ENCODE measurements around the gene SMPDL3B.

The SMPDL3B gene

GRCh38 chr1:27894521-27894920 lies 40.3 kb upstream of the SMPDL3B start:
- Histone ChIP-seq H3K9me3 (ENCODE audit: control insufficient read depth, insufficient read depth, low read depth, low read length) (no peaks in the 10 kb centered on the region), H3K36me3 (ENCODE audit: control insufficient read depth in 2 of 2, insufficient read depth in 1 of 2, low read length in 2 of 2) (peaks cover 55 to 91% of the 10 kb centered on the region in 2 experiments), H3K4me1 (ENCODE audit: control insufficient read depth, insufficient read depth, low read length) (no peaks in the 10 kb centered on the region), H3K4me3 (ENCODE audit: low read depth, low read length) (no peak overlapping the region), H3K27ac (ENCODE audit: extremely low read depth, low read depth, low read length) (no peak overlapping the region)
- TF ChIP-seq SETDB1 (IDR thresholded peaks at IDR 0.05; ENCODE audit: insufficient read length, low read length): no peak
- TF ChIP-seq ZNF26 (tag by site-specific recombination; IDR thresholded peaks at IDR 0.05): no peak
- TF ChIP-seq ZNF585B (tag by site-specific recombination; IDR thresholded peaks at IDR 0.05): no peak
- no peak for TF ChIP-seq ZFP69B (tag by site-specific recombination; IDR thresholded peaks at IDR 0.05)
- no peak for TF ChIP-seq PRDM6 (tag by site-specific recombination; IDR thresholded peaks at IDR 0.05)
- TF ChIP-seq ZSCAN23 (tag by site-specific recombination; IDR thresholded peaks at IDR 0.05): no peak
- no peak for TF ChIP-seq ZSCAN30 (tag by site-specific recombination; IDR thresholded peaks at IDR 0.05)
- no peak for TF ChIP-seq ZNF24 (tag by site-specific recombination; IDR thresholded peaks at IDR 0.05)
- no peak for TF ChIP-seq ZNF148 (tag by site-specific recombination; IDR thresholded peaks at IDR 0.05; ENCODE audit: borderline replicate concordance)
- TF ChIP-seq ZNF776 (tag by site-specific recombination; IDR thresholded peaks at IDR 0.05; ENCODE audit: borderline replicate concordance): no peak
- no peak for TF ChIP-seq ZNF664 (tag by site-specific recombination; IDR thresholded peaks at IDR 0.05)
- no peak for TF ChIP-seq YY2 (tag by site-specific recombination; IDR thresholded peaks at IDR 0.05)
- CTCF ChIA-PET: interaction anchor here (0.7 to 1.5 kb wide), 2 partner anchors 9 to 54 kb away, joined by 3 to 4 read pairs; no protein-coding TSS in a partner anchor
- POLR2A ChIA-PET: no interaction called here

- CTCF ChIA-PET: no interaction called here
These were observed 28.0 kb upstream of the SMPDL3B start for GRCh38 chr1:27906759-27907158.

More at GRCh38 chr1:27906759-27907158, 28.0 kb upstream of the SMPDL3B start:
- Histone ChIP-seq H3K27ac (ENCODE audit: extremely low read depth, low read depth, low read length) (no peak overlapping the region), H3K9me3 (ENCODE audit: control insufficient read depth, insufficient read depth, low read depth, low read length) (no peaks in the 10 kb centered on the region), H3K4me1 (ENCODE audit: control insufficient read depth, insufficient read depth, low read length) (no peaks in the 10 kb centered on the region), H3K4me3 (ENCODE audit: low read depth, low read length) (no peak overlapping the region), H3K36me3 (ENCODE audit: control insufficient read depth in 2 of 2, insufficient read depth in 1 of 2, low read length in 2 of 2) (peaks cover 75 to 99% of the 10 kb centered on the region in 2 experiments)
- POLR2A ChIA-PET: no interaction called here
- TF ChIP-seq ZNF18 (tag by site-specific recombination; IDR thresholded peaks at IDR 0.05) (no peak), ZBTB1 (tag by site-specific recombination; IDR thresholded peaks at IDR 0.05) (no peak), ZNF670 (tag by site-specific recombination; IDR thresholded peaks at IDR 0.05; ENCODE audit: low read depth) (no peak)

All from HEK293 (cell line).